SK-N-SH treated with all-trans-retinoic acid at 6 μM for 48 hours (cell line): ENCODE results near the gene AGTPBP1.

Experiments
- ATAC-seq: fragments of 200-7000 bp; cut with Tn5 transposase; 3 replicates; pipeline ENCODE4 v1.9.1; 2020; ENCODE audit warnings: mild to moderate bottlenecking, moderate library complexity
- ARNTL ChIP-seq: fragments of 450-650 bp; formaldehyde crosslinking; IDR thresholded peaks from 2 replicates; pipeline ENCODE4 v1.5.0; 2020; ENCODE audit warnings: low read depth, mild to moderate bottlenecking, moderate library complexity, borderline replicate concordance
- BACH2 ChIP-seq: fragments of 250-450 bp; sonication (Bioruptor Pico); IDR thresholded peaks from 2 replicates; pipeline ENCODE4 v1.9.0; 2021; ENCODE audit warnings: mild to moderate bottlenecking, borderline replicate concordance
- CSDC2 ChIP-seq: fragments of 250-450 bp; sonication (Bioruptor Pico); IDR thresholded peaks from 2 replicates; pipeline ENCODE4 v1.5.0; 2020; ENCODE audit warnings: mild to moderate bottlenecking, moderate library complexity
- CSRNP3 ChIP-seq: fragments of 250-450 bp; sonication (Bioruptor Pico); IDR thresholded peaks from 2 replicates; pipeline ENCODE4 v1.5.1; 2021; ENCODE audit warnings: mild to moderate bottlenecking, moderate library complexity
- ESRRG ChIP-seq: fragments of 250-450 bp; sonication (Bioruptor Pico); IDR thresholded peaks from 2 replicates; pipeline ENCODE4 v1.6.1; 2021; ENCODE audit warnings: mild to moderate bottlenecking
- GLIS3 ChIP-seq: fragments of 250-450 bp; sonication (Bioruptor Pico); IDR thresholded peaks from 2 replicates; pipeline ENCODE4 v1.5.0; 2020; ENCODE audit warnings: mild to moderate bottlenecking, moderate library complexity
- ISL1 ChIP-seq: fragments of 250-450 bp; sonication (Bioruptor Pico); IDR thresholded peaks from 2 replicates; pipeline ENCODE4 v2.1.2; 2022; ENCODE audit warnings: mild to moderate bottlenecking, moderate library complexity
- OSR1 ChIP-seq: fragments of 250-450 bp; sonication (Bioruptor Pico); IDR thresholded peaks from 2 replicates; pipeline ENCODE4 v1.8.0; 2022; ENCODE audit warnings: moderate library complexity, mild to moderate bottlenecking, inconsistent platforms
- PATZ1 ChIP-seq: fragments of 250-450 bp; sonication (Bioruptor Pico); IDR thresholded peaks from 2 replicates; pipeline ENCODE4 v1.8.0; 2020; ENCODE audit warnings: mild to moderate bottlenecking, moderate library complexity, borderline replicate concordance
- SNAI2 ChIP-seq: fragments of 250-450 bp; sonication (Bioruptor Pico); IDR thresholded peaks from 2 replicates; pipeline ENCODE4 v1.5.0; 2020; ENCODE audit warnings: mild to moderate bottlenecking, moderate library complexity
- TOX ChIP-seq: fragments of 250-450 bp; sonication (Bioruptor Pico); IDR thresholded peaks from 2 replicates; pipeline ENCODE4 v1.8.0; 2021; ENCODE audit warnings: mild to moderate bottlenecking, moderate library complexity, borderline replicate concordance
- ZC3H10 ChIP-seq: fragments of 250-450 bp; sonication (Bioruptor Pico); IDR thresholded peaks from 2 replicates; pipeline ENCODE4 v1.5.1; 2021; ENCODE audit warnings: mild to moderate bottlenecking, moderate library complexity
- ZFP3 ChIP-seq: fragments of 250-450 bp; sonication (Bioruptor Pico); IDR thresholded peaks from 2 replicates; pipeline ENCODE4 v1.5.0; 2020; ENCODE audit warnings: mild to moderate bottlenecking, moderate library complexity
- ZFP30 ChIP-seq: fragments of 450-650 bp; formaldehyde crosslinking; IDR thresholded peaks from 2 replicates; pipeline ENCODE4 v1.5.0; 2022; ENCODE audit warnings: mild to moderate bottlenecking, moderate library complexity
- ZNF70 ChIP-seq: fragments of 450-650 bp; formaldehyde crosslinking; IDR thresholded peaks from 2 replicates; pipeline ENCODE4 v1.5.0; 2020; ENCODE audit warnings: mild to moderate bottlenecking, moderate library complexity
- ZNF8 ChIP-seq: fragments of 450-650 bp; formaldehyde crosslinking; IDR thresholded peaks from 2 replicates; pipeline ENCODE4 v1.5.0; 2020; ENCODE audit warnings: mild to moderate bottlenecking, moderate library complexity
- TF ChIP-seq, protein P1 (sequence below): fragments of 250-450 bp; sonication (Bioruptor Pico); IDR thresholded peaks from 2 replicates; pipeline ENCODE4 v1.5.0; 2020; ENCODE audit warnings: mild to moderate bottlenecking, moderate library complexity
- TF ChIP-seq, protein P2 (sequence below): fragments of 250-450 bp; sonication (Bioruptor Pico); IDR thresholded peaks from 2 replicates; pipeline ENCODE4 v1.8.0; 2021; ENCODE audit warnings: low read depth, mild to moderate bottlenecking, moderate library complexity, borderline replicate concordance
- TF ChIP-seq, protein P3 (sequence below): fragments of 250-450 bp; sonication (Bioruptor Pico); IDR thresholded peaks from 2 replicates; pipeline ENCODE4 v1.5.1; 2020; ENCODE audit warnings: low read depth, mild to moderate bottlenecking, moderate library complexity

Gene AGTPBP1

GRCh38 chr9:85610074-85610860, 131.5 kb downstream of the AGTPBP1 start:
- peak; percentile 96 for ATAC-seq
- TF ChIP-seq PATZ1 (CRISPR knock-in tag): peak; percentile 80; the same call in 1 of the 2 replicates
- no peak for TF ChIP-seq GLIS3 (CRISPR knock-in tag)
- no peak for TF ChIP-seq SNAI2 (CRISPR knock-in tag)

GRCh38 chr9:85605905-85606304, 135.8 kb downstream of the AGTPBP1 start:
- TF ChIP-seq, protein P1, sequence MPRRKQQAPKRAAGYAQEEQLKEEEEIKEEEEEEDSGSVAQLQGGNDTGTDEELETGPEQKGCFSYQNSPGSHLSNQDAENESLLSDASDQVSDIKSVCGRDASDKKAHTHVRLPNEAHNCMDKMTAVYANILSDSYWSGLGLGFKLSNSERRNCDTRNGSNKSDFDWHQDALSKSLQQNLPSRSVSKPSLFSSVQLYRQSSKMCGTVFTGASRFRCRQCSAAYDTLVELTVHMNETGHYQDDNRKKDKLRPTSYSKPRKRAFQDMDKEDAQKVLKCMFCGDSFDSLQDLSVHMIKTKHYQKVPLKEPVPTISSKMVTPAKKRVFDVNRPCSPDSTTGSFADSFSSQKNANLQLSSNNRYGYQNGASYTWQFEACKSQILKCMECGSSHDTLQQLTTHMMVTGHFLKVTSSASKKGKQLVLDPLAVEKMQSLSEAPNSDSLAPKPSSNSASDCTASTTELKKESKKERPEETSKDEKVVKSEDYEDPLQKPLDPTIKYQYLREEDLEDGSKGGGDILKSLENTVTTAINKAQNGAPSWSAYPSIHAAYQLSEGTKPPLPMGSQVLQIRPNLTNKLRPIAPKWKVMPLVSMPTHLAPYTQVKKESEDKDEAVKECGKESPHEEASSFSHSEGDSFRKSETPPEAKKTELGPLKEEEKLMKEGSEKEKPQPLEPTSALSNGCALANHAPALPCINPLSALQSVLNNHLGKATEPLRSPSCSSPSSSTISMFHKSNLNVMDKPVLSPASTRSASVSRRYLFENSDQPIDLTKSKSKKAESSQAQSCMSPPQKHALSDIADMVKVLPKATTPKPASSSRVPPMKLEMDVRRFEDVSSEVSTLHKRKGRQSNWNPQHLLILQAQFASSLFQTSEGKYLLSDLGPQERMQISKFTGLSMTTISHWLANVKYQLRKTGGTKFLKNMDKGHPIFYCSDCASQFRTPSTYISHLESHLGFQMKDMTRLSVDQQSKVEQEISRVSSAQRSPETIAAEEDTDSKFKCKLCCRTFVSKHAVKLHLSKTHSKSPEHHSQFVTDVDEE (CRISPR knock-in tag): no peak
- no peak for ATAC-seq

- no peak for ATAC-seq
- TF ChIP-seq, protein P1 (CRISPR knock-in tag): no peak
- TF ChIP-seq OSR1 (no peak), ARNTL (CRISPR knock-in tag) (no peak), TOX (CRISPR knock-in tag) (no peak), ZC3H10 (no peak), BACH2 (CRISPR knock-in tag) (no peak), ESRRG (no peak), ISL1 (CRISPR knock-in tag) (no peak), ZFP3 (no peak), CSRNP3 (CRISPR knock-in tag) (no peak), ZNF70 (CRISPR knock-in tag) (no peak), ZNF8 (no peak), CSDC2 (no peak), ZFP30 (CRISPR knock-in tag) (no peak)
- TF ChIP-seq, protein P2, sequence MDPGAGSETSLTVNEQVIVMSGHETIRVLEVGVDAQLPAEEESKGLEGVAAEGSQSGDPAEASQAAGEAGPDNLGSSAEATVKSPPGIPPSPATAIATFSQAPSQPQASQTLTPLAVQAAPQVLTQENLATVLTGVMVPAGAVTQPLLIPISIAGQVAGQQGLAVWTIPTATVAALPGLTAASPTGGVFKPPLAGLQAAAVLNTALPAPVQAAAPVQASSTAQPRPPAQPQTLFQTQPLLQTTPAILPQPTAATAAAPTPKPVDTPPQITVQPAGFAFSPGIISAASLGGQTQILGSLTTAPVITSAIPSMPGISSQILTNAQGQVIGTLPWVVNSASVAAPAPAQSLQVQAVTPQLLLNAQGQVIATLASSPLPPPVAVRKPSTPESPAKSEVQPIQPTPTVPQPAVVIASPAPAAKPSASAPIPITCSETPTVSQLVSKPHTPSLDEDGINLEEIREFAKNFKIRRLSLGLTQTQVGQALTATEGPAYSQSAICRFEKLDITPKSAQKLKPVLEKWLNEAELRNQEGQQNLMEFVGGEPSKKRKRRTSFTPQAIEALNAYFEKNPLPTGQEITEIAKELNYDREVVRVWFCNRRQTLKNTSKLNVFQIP: no peak
- TF ChIP-seq, protein P3, sequence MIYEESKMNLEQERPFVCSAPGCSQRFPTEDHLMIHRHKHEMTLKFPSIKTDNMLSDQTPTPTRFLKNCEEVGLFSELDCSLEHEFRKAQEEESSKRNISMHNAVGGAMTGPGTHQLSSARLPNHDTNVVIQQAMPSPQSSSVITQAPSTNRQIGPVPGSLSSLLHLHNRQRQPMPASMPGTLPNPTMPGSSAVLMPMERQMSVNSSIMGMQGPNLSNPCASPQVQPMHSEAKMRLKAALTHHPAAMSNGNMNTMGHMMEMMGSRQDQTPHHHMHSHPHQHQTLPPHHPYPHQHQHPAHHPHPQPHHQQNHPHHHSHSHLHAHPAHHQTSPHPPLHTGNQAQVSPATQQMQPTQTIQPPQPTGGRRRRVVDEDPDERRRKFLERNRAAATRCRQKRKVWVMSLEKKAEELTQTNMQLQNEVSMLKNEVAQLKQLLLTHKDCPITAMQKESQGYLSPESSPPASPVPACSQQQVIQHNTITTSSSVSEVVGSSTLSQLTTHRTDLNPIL (CRISPR knock-in tag): no peak
Observed at GRCh38 chr9:85603936-85604335, 137.8 kb downstream of the AGTPBP1 start.
